NCI-H1092 treated with DMSO at 0.1 percent for 48 hours (cell line): ENCODE results near the gene NUTM2F.
"Not testable (repeated sequence)": the region's sequence is repeated elsewhere in the genome, so short reads cannot be mapped to it uniquely, and the experiment has no call there.

Experiments
- DNase-seq: peaks from one replicate; lab custom pipeline; 2025; lab: John Stamatoyannopoulos, UW

NUTM2F gene, protein sequence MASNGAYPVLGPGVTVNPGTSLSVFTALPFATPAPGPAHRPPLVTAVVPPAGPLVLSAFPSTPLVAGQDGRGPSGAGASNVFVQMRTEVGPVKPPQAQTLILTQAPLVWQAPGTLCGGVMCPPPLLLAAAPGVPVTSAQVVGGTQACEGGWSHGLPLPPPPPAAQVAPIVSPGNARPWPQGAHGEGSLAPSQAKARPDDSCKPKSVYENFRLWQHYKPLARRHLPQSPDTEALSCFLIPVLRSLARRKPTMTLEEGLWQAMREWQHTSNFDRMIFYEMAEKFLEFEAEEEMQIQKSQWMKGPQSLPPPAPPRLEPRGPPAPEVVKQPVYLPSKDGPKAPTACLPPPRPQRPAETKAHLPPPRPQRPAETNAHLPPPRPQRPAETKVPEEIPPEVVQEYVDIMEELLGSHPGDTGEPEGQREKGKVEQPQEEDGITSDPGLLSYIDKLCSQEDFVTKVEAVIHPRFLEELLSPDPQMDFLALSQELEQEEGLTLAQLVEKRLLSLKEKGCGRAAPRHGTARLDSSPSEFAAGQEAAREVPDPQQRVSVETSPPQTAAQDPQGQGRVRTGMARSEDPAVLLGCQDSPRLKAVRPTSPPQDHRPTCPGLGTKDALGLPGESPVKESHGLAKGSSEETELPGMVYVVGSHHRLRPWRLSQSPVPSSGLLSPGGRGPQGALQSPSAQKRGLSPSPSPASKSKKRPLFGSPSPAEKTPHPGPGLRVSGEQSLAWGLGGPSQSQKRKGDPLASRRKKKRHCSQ

GRCh38 chr9:94328544-94328943 is at the start of gene NUTM2F:
Gene NUTM2F, minus strand, starts transcription at chr9:94328644. Its CDS starts 21 bp downstream, at chr9:94328623.
- not testable (repeated sequence) for DNase-seq

DNA sequence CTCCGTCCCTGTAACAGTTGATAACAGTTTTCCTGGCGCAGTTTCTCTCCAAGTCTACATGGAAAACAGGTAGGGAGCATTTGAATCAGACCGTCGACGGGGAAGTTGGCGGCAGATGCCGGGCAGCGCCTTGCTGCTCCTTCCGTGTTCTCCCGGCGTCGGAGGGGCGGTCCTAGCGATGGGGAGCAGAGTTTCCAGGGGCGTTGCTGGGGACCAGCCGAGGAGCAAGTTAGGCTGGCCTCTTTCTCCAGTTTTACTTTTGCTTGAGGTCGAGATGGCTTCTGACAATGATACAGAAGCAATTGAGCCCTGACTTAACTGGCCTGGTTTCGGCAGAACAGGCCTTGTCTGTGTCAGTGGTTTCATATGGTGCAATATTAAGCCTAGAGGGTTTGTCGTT is 46.8 kb upstream of the NUTM2F start:
- not testable (repeated sequence) for DNase-seq

- peak; percentile 97 for DNase-seq
These were observed 46.0 kb upstream of the NUTM2F start for GRCh38 chr9:94374176-94375056.

DNA sequence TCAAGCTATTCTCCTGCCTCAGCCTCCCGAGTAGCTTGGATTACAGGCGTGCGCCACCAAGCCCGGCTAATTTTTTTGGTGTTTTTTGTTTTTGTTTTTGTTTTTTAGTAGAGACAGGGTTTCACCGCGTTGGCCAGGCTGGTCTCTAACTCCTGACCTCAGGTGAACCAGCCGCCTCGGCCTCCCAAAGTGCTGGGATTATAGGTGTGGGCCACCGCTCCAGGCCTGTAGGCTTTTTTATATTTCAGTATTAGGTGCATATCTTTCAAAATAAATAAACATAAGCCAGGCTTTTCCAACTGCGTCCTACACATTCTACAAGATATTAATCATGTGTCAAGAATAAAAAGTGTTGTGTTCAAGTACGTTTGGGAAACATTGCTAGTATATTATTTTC is 45.3 kb upstream of the NUTM2F start:
- DNase-seq = not testable (repeated sequence)

GRCh38 chr9:94370266-94370665 is 41.8 kb upstream of the NUTM2F start:
- DNase-seq = not testable (repeated sequence)

GRCh38 chr9:94364093-94364614 is 35.7 kb upstream of the NUTM2F start:
- not testable (repeated sequence) for DNase-seq

DNA sequence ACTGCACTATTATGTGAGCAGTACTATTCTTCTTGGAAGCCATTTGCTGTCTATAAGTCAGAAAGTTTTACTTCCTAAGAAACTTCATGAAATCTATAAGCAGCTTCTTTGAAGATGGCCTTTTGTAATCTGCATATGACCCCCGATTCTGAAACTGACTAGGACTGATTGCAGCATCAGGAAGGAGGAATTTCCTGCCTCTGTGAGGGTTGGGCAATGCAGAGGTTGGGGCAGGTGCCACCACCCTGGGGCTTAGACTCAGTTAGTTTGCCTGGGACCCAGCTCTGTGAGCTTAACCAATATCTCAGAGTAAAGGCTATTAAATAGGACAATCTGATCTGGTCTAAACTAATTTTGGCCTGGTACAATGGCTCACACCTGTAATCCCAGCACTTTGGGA is 28.7 kb upstream of the NUTM2F start:
- not testable (repeated sequence) for DNase-seq

GRCh38 chr9:94351901-94352723 is 23.7 kb upstream of the NUTM2F start:
- not testable (repeated sequence) for DNase-seq

DNA sequence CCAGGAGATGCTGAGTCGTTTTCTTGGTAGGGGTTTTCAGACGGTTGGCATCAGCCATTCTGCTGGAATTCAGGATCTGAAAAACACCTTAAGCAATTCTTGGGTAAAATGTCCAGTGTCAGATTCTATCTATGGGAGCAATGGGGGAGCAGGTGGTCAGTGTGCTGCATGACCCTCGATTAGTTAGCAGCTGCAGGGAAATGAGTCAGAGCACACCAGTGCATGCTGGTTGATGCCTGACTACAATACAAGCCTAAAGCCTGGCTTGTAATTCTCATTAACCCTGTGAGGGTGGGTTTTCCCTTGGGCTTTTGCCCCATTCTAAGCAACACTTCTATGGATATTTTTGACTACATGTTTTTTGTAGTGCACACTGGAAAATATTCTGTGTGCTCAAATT is 20.3 kb upstream of the NUTM2F start:
- DNase-seq = not testable (repeated sequence)

DNA sequence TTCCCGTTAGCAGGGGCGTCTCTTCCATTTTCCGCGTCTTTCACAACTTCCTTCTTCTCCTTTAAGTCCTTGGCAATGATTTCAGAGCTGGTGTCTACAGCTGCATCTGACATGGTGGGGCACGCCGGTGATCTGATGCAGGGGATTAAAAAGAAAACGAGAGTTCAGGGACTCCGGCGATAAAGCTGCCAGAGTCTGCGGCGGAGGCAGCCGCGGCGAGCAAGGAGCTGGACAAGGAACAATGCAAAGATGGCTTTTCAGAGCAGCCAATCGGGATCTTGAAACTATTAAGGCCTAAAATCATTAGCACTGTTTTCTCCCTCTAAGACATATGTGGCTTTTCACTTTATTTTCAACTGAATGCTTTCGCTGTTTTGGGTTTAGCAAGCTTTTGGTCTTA is 19.0 kb upstream of the NUTM2F start:
- not testable (repeated sequence) for DNase-seq

DNA sequence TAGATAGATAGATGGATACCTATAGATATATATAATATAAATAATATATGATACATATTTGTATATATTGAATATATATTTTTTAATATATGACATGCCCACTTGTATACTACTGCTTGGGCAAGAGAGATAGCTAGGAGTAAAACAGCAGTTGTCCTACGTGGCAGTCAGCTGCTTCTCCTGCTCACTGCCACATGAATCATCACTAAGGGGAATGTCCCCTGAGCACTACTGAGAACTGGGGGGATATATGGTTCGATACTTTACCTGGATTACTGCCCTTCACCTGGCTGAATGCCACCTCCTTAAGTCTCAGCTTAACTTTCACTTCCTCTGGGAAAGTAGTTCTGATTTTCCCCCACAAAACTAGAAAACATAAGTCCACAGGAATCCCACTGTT is 13.3 kb upstream of the NUTM2F start:
- not testable (repeated sequence) for DNase-seq

GRCh38 chr9:94340750-94341149 is 12.3 kb upstream of the NUTM2F start:
- not testable (repeated sequence) for DNase-seq

DNA sequence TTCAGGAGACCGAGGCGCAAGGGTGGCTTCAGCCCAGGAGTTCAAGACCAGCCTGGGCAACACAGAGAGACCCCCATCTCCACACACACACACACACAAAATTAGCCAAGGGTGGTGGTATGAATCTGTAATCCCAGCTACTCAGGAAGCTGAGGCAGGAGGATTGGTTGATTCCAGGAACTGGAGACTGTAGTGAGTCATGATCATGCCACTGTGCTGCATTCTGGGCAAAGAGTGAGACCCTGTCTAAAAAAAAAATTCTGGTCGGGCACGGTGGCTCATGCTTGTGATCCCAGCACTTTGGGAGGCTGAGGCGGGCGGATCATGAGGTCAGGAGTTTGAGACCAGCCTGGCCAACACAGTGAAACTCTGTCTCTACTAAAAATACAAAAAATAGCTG is 11.2 kb upstream of the NUTM2F start:
- not testable (repeated sequence) for DNase-seq

DNA sequence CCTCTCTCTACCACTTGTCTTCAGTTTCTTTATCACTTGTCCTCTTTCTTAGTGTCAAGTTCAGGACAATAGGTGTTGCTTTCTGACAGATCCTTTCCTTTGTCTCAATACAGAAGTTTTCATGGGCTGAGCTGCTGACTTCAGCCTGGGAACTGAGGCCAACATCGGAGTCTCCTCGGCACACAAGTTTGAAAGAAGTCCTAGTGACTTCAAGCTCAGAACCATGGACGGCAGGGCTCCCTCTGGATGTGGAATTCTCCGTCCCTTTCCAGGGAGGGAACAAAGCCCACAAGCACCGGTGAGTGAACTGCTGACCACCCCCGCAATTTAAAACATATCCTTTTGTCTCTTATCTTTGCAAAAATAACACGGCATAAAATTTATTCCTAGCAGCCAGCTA is 10.3 kb upstream of the NUTM2F start:
- DNase-seq = not testable (repeated sequence)

DNA sequence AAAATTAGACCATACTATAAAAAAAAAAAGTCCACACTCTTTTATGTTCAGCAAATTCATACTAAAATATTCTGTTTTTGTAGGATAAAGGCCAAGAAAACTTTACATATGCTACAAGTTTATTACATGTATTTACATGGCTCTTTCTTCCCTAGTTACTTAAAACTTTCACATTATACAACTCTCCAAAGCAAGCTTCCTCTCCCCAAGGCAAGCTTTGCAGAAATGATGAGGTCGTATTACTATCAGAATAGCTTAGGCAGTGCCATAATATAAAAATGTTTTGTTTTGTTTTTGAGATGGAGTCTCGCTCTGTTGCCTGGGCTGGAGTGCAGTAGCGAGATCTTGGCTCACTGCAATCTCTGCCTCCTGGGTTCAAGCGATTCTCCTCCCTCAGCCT is 8.0 kb upstream of the NUTM2F start:
- not testable (repeated sequence) for DNase-seq

GRCh38 chr9:94325583-94325982 is 2.9 kb downstream of the NUTM2F start:
- not testable (repeated sequence) for DNase-seq

GRCh38 chr9:94323153-94323798 is 5.2 kb downstream of the NUTM2F start:
- not testable (repeated sequence) for DNase-seq

DNA sequence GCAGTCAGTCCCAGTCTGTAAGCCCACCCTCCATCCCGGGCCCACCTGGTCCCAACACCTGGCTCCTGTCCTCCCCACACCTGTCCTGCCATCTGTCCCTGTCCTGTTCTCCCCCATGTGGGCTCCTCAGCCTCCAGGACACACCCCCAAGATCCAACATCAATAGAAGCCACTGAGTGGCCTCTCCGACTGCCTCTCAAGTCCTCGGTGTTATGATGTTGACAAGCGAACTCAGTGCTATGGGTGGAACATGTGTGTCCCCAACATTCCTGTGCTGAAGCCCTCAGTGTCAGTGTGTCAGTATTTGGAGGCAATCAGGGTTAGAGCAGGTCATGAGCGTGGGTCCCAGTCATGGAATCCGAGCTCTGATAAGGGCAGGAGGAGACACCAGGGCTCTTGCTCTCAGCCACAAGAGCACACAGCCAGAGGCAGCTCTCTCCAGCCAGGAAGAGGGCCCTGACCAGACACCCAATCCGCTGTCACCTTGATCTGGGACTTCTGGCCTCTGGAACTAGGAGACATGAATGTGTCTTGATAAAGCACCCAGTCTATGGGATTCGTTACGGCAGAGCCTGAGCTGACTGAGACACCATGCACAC is 6.0 kb downstream of the NUTM2F start:
- not testable (repeated sequence) for DNase-seq

DNA sequence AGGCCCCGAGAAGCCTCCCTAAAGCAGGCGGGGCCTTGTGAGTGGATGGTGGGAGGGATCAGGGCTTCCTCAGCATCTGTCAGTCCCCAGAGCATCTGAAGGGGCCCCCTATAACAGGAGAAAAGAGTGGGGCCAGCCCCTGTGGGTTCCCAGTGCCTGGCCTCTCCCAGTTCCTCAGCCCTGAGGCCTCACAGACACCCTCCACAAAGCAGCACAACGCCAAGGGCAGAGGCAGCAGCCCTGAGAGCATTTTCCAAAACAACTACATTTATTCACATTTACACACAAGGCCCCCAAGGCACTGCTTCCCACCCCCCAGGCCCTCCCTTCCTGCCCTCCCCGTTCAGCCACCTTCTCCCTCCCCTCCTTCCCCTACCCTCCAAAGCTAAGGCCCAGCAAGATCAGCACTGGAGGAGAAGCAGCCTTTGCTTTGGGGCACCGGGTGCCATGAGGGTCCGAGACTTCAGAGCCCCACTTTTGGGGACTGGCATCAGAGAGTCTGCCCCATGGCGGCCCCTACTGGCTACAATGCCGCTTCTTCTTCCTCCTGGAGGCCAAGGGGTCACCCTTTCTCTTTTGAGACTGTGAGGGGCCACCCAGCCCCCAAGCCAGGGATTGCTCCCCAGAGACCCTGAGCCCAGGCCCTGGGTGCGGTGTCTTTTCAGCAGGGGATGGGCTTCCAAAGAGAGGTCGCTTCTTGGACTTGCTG is 10.3 kb downstream of the NUTM2F start:
- DNase-seq = not testable (repeated sequence)
